H1 (cell line): Measurements from ENCODE around the gene PTF1A. TPM values are rescaled to one million over a fixed set of nuclear protein-coding genes. Genes with fewer than 3 reads are reported as not detected.

Experiments used
- CTCF ChIA-PET: fragments of 300-600 bp; sonication (Branson Sonifier 250); formaldehyde crosslinking; loops from one replicate; lab custom pipeline; 2021; ENCODE audit not compliant: partially characterized antibody; lab: Charles Lee
- POLR2A ChIA-PET: fragments of 300-600 bp; sonication (Branson Sonifier 250); formaldehyde crosslinking; loops from one replicate; lab custom pipeline; 2021; ENCODE audit warnings: inconsistent platforms; ENCODE audit not compliant: partially characterized antibody; lab: Charles Lee
- DNase-seq, 2 experiments: peaks; one replicate each; pipeline versions ENCODE4 v3.0.0 to v3.0.0-alpha.2; 2010 to 2022; ENCODE audit warnings: low spot score in 2 of 2, low read depth in 1 of 2, mixed read lengths in 1 of 2
- FAIRE-seq: peaks from 2 replicates; lab custom pipeline; 2011; peaks lifted over from hg19 to GRCh38; lab: Jason Lieb, UNC
- H2AFZ ChIP-seq: 2 replicates; pipeline ENCODE4 v1.8.1; 2012; ENCODE audit warnings: low read length, inconsistent platforms
- H2AK5ac ChIP-seq: 2 replicates; pipeline ENCODE4 v1.6.1; 2013; ENCODE audit warnings: low read depth, low read length
- H2BK120ac ChIP-seq: replicated peaks from 2 replicates; pipeline ENCODE3; 2013; ENCODE audit warnings: low read depth, low read length, inconsistent platforms
- H2BK12ac ChIP-seq: 2 replicates; pipeline ENCODE4 v1.6.1; 2013; ENCODE audit warnings: low read depth, low read length
- H2BK15ac ChIP-seq: 2 replicates; pipeline ENCODE4 v1.6.1; 2013; ENCODE audit warnings: low read length
- H2BK20ac ChIP-seq: 2 replicates; pipeline ENCODE4 v1.6.1; 2013; ENCODE audit warnings: low read length
- H2BK5ac ChIP-seq: 2 replicates; pipeline ENCODE4 v1.6.1; 2013; ENCODE audit warnings: low read depth, low read length
- H3K14ac ChIP-seq: 2 replicates; pipeline ENCODE4 v1.6.1; 2013; ENCODE audit warnings: inconsistent platforms; ENCODE audit not compliant: insufficient read length
- H3K18ac ChIP-seq: 2 replicates; pipeline ENCODE4 v1.6.1; 2013; ENCODE audit warnings: low read length; ENCODE audit errors: extremely low read depth
- H3K23ac ChIP-seq: 2 replicates; pipeline ENCODE4 v1.6.1; 2013; ENCODE audit warnings: inconsistent platforms; ENCODE audit not compliant: insufficient read length
- H3K23me2 ChIP-seq: 2 replicates; pipeline ENCODE4 v1.6.1; 2013; ENCODE audit warnings: low read depth, low read length
- H3K27ac ChIP-seq: 2 replicates; pipeline ENCODE4 v1.6.1; 2011; ENCODE audit warnings: low read depth, low read length, inconsistent platforms
- H3K27me3 ChIP-seq, 4 experiments: replicated peaks in 1 of 4; 1 replicate in 1 of 4; 2 replicates in 3 of 4; pipeline versions ENCODE4 v1.6.1 to v1.8.1; 2011 to 2013; ENCODE audit warnings: low read length in 3 of 4, mild to moderate bottlenecking in 3 of 4, inconsistent platforms in 2 of 4, mixed read lengths in 2 of 4, moderate library complexity in 1 of 4; ENCODE audit not compliant: control insufficient read depth in 3 of 4, insufficient read depth in 3 of 4; ENCODE audit errors: extremely low read depth in 1 of 4
- H3K36me3 ChIP-seq, 4 experiments: 2 replicates each; pipeline versions ENCODE4 v1.6.1 to v1.8.1; 2011 to 2013; ENCODE audit warnings: mild to moderate bottlenecking in 4 of 4, low read length in 3 of 4, moderate library complexity in 2 of 4, control low read depth in 1 of 4, inconsistent platforms in 1 of 4; ENCODE audit not compliant: insufficient read depth in 4 of 4, control insufficient read depth in 2 of 4
- H3K4ac ChIP-seq: replicated peaks from 2 replicates; pipeline ENCODE3; 2013; ENCODE audit warnings: low read length, low read depth, mixed read lengths, inconsistent platforms; ENCODE audit not compliant: insufficient read length
- H3K4me1 ChIP-seq, 4 experiments: replicated peaks in 1 of 4; 1 replicate in 1 of 4; 2 replicates in 3 of 4; pipeline versions ENCODE4 v1.6.1 to v1.8.1; 2011 to 2013; ENCODE audit warnings: low read length in 3 of 4, inconsistent platforms in 2 of 4, mixed read lengths in 1 of 4; ENCODE audit not compliant: insufficient read depth in 4 of 4, control insufficient read depth in 3 of 4
- H3K4me2 ChIP-seq, 2 experiments: 2 replicates each; pipeline versions ENCODE4 v1.6.1 to v1.8.1; 2011 to 2013; ENCODE audit warnings: low read depth in 2 of 2, low read length in 2 of 2, control low read depth in 1 of 2, inconsistent platforms in 1 of 2, mild to moderate bottlenecking in 1 of 2; ENCODE audit not compliant: insufficient read depth in 1 of 2
- H3K4me3 ChIP-seq, 4 experiments: fragments of 200-600, 300-600 bp in 1 of 4; sonication (generic), shearing (Covaris generic), sonication (Bioruptor Twin) in 1 of 4; 2 replicates each; pipeline versions ENCODE4 v1.5.1 to v1.8.1; 2011 to 2016; ENCODE audit warnings: low read length in 4 of 4, low read depth in 3 of 4, control low read depth in 2 of 4, inconsistent platforms in 2 of 4, mild to moderate bottlenecking in 2 of 4, mixed read lengths in 1 of 4, moderate library complexity in 1 of 4; ENCODE audit not compliant: insufficient read depth in 2 of 4; ENCODE audit errors: extremely low read depth in 1 of 4
- H3K56ac ChIP-seq: replicated peaks from 2 replicates; pipeline ENCODE3; 2013; ENCODE audit warnings: low read depth, mild to moderate bottlenecking, mixed read lengths, low read length, inconsistent platforms; ENCODE audit not compliant: insufficient read length
- H3K79me1 ChIP-seq: 2 replicates; pipeline ENCODE4 v1.6.1; 2013; ENCODE audit warnings: low read depth, low read length, control low read depth
- H3K79me2 ChIP-seq, 2 experiments: 2 replicates each; pipeline versions ENCODE4 v1.6.1 to v1.8.1; 2012 to 2013; ENCODE audit warnings: low read length in 2 of 2, mild to moderate bottlenecking in 2 of 2, inconsistent platforms in 1 of 2; ENCODE audit not compliant: insufficient read depth in 2 of 2, control insufficient read depth in 1 of 2
- H3K9ac ChIP-seq, 4 experiments: replicated peaks in 1 of 4; 1 replicate in 1 of 4; 2 replicates in 3 of 4; pipeline versions ENCODE4 v1.6.1 to v1.8.1; 2011 to 2013; ENCODE audit warnings: low read depth in 3 of 4, low read length in 3 of 4, control low read depth in 2 of 4, mild to moderate bottlenecking in 2 of 4, moderate library complexity in 2 of 4, inconsistent platforms in 1 of 4; ENCODE audit errors: extremely low read depth in 1 of 4
- H3K9me3 ChIP-seq, 2 experiments: 2 replicates each; pipeline versions ENCODE4 v1.6.1 to v1.8.1; 2012 to 2013; ENCODE audit warnings: mild to moderate bottlenecking in 2 of 2, moderate library complexity in 2 of 2, control low read depth in 1 of 2, inconsistent platforms in 1 of 2, low read depth in 1 of 2, low read length in 1 of 2, mixed read lengths in 1 of 2; ENCODE audit not compliant: insufficient read depth in 2 of 2
- H4K20me1 ChIP-seq, 2 experiments: replicated peaks in 1 of 2; 2 replicates each; pipeline versions ENCODE3 to v1.8.1; 2011 to 2013; ENCODE audit warnings: inconsistent platforms in 2 of 2, low read length in 2 of 2, mild to moderate bottlenecking in 1 of 2; ENCODE audit not compliant: insufficient read depth in 2 of 2, control insufficient read depth in 1 of 2
- H4K5ac ChIP-seq: 2 replicates; pipeline ENCODE4 v1.6.1; 2013; ENCODE audit warnings: low read length, low read depth, mixed read lengths, inconsistent platforms; ENCODE audit not compliant: insufficient read length
- H4K8ac ChIP-seq: 2 replicates; pipeline ENCODE4 v1.8.0; 2013; ENCODE audit warnings: mild to moderate bottlenecking, moderate library complexity, low read length, inconsistent platforms; ENCODE audit not compliant: insufficient read depth; ENCODE audit errors: extremely low read depth
- H4K91ac ChIP-seq: replicated peaks from 2 replicates; pipeline ENCODE3; 2013; ENCODE audit warnings: low read length, mixed read lengths, inconsistent platforms; ENCODE audit not compliant: insufficient read length
- KDM1A ChIP-seq: fragments of 200-600, 300-600 bp; sonication (generic); IDR thresholded peaks from 2 replicates; pipeline ENCODE4 v1.7.1; 2016; ENCODE audit warnings: mild to moderate bottlenecking, low read length, borderline replicate concordance
- RNF2 ChIP-seq: fragments of 200-900, 300-1000 bp; sonication (generic); IDR thresholded peaks from 2 replicates; pipeline ENCODE4 v1.7.1; 2016; ENCODE audit warnings: borderline replicate concordance, low read depth, mild to moderate bottlenecking, antibody characterized with exemption, low read length; ENCODE audit not compliant: poor library complexity, severe bottlenecking; ENCODE audit errors: missing control alignments
- TCF12 ChIP-seq: IDR thresholded peaks from 2 replicates; pipeline ENCODE4 v1.6.1; 2011; ENCODE audit warnings: low read depth, mild to moderate bottlenecking, low read length
- TEAD4 ChIP-seq: IDR thresholded peaks from 2 replicates; pipeline ENCODE4 v1.6.1; 2012; ENCODE audit warnings: low read depth, low read length, inconsistent platforms, mixed read lengths
- ZNF274 ChIP-seq: IDR thresholded peaks from 2 replicates; pipeline ENCODE4 v1.7.0; 2012; ENCODE audit warnings: low read length, borderline replicate concordance; ENCODE audit errors: extremely low read depth
- WGBS, 2 experiments: shearing (Covaris generic) in 1 of 2; methylation state at CpG; one replicate each; pipeline versions ENCODE4 v1.1.6 to v1.1.7; 2013 to 2015; ENCODE audit warnings: low lambda C conversion rate in 2 of 2, mixed read lengths in 2 of 2, inconsistent platforms in 1 of 2, low coverage in 1 of 2, missing lambda C conversion rate in 1 of 2; ENCODE audit not compliant: insufficient replicate concordance in 2 of 2, insufficient coverage in 1 of 2, insufficient read length in 1 of 2; ENCODE audit errors: extremely low coverage in 1 of 2, missing lambda C conversion rate in 1 of 2; 5-methylcytosine and 5-hydroxymethylcytosine counted together
- polyA plus RNA-seq, 7 experiments: library from polyadenylated mRNA; depleted of rRNA in 3 of 7; stranded (reverse) in 5 of 7; unstranded in 2 of 7; fragments of >200 nt in 5 of 7; fragments of 200-250 nt in 2 of 7; gene quantifications; 1 replicate in 5 of 7; 2 replicates in 1 of 7; 4 replicates in 1 of 7; pipeline versions ENCODE4 v1.2.1 to v1.2.3, GENCODE V29; 2011 to 2013; ENCODE audit warnings: missing spikeins in 2 of 7, mixed read lengths in 2 of 7
- total RNA-seq: library from RNA; stranded (reverse); fragmentation: NEBNext Ultra II Directional; extraction: Animal tissue kit (Norgen Biotek cat#: 25700); gene quantifications from 2 replicates; pipeline ENCODE4 v1.2.1, GENCODE V29; 2021
- TF ChIP-seq, protein P1 (sequence below), 3 experiments: IDR thresholded peaks; 1 replicate in 2 of 3; 2 replicates in 1 of 3; pipeline versions ENCODE4 v1.5.1 to v1.6.1; 2011; ENCODE audit warnings: low read length in 3 of 3, mild to moderate bottlenecking in 3 of 3, inconsistent platforms in 2 of 3, low read depth in 1 of 3, moderate library complexity in 1 of 3; ENCODE audit not compliant: insufficient read depth in 1 of 3; ENCODE audit errors: control extremely low read depth in 1 of 3

PTF1A gene
- total and polyA plus RNA-seq, 2 of the 8 experiments (the other 6 are each of a cell fraction or from before 2014, with no cell fraction given): not detected

DNA sequence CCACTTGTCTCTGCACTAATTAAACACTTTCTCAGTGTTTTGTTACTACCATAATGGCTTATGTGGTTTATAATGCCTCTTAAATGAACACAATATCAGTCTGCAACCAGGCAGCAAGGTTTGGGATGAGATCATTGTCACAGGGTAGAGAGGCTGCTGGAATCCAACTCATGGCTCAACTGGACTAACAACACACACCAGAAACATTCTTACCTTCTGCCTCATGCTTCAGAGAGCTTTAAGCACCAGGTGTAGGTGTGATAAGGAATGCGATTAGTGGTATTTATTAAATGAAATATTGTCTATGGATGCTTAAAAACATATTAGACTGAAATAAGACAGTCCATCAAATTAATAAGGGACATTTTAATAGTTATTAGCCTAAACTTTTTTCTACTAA, 25.4 kb downstream of the PTF1A start:
- no peak for FAIRE-seq
- CTCF ChIA-PET: interaction anchor here (1.1 to 1.4 kb wide), 3 partner anchors 13 to 304 kb away, joined by 3 read pairs; no protein-coding TSS in a partner anchor
- 90% methylated on average over 1 of the region's 1 CpG; no CpG with 5 or more reads in 1 of the 2 experiments for WGBS, 2 experiments

More for the DNA sequence above, 25.4 kb downstream of the PTF1A start:
- Histone ChIP-seq H4K8ac (no peak overlapping the region), H3K27ac (no peak overlapping the region), H2BK120ac (no peak overlapping the region), H2BK5ac (no peak overlapping the region), H3K23ac (no peak overlapping the region), H4K91ac (no peak overlapping the region), H2AFZ (no peak overlapping the region), H3K4me3 (no peak overlapping the region), H2AK5ac (no peak overlapping the region), H3K36me3 (no peaks in the 10 kb centered on the region), H3K14ac (no peak overlapping the region), H3K18ac (no peak overlapping the region), H4K20me1 (no peaks in the 10 kb centered on the region), H3K4me2 (no peak overlapping the region), H2BK15ac (no peak overlapping the region), H3K9ac (no peak overlapping the region), H3K79me1 (no peaks in the 10 kb centered on the region), H3K4me1 (no peaks in the 10 kb centered on the region), H3K4ac (no peak overlapping the region), H3K9me3 (no peaks in the 10 kb centered on the region), H3K27me3 (no peaks in the 10 kb centered on the region), H3K79me2 (no peaks in the 10 kb centered on the region), H2BK20ac (no peak overlapping the region), H3K23me2 (no peaks in the 10 kb centered on the region), H4K5ac (no peak overlapping the region), H2BK12ac (no peak overlapping the region), H3K56ac (no peak overlapping the region)
- POLR2A ChIA-PET: no interaction called here
- TF ChIP-seq KDM1A (no peak), RNF2 (no peak), TCF12 (no peak), ZNF274 (no peak), TEAD4 (no peak)
- TF ChIP-seq, protein P1, sequence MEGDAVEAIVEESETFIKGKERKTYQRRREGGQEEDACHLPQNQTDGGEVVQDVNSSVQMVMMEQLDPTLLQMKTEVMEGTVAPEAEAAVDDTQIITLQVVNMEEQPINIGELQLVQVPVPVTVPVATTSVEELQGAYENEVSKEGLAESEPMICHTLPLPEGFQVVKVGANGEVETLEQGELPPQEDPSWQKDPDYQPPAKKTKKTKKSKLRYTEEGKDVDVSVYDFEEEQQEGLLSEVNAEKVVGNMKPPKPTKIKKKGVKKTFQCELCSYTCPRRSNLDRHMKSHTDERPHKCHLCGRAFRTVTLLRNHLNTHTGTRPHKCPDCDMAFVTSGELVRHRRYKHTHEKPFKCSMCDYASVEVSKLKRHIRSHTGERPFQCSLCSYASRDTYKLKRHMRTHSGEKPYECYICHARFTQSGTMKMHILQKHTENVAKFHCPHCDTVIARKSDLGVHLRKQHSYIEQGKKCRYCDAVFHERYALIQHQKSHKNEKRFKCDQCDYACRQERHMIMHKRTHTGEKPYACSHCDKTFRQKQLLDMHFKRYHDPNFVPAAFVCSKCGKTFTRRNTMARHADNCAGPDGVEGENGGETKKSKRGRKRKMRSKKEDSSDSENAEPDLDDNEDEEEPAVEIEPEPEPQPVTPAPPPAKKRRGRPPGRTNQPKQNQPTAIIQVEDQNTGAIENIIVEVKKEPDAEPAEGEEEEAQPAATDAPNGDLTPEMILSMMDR (IDR thresholded peaks at IDR 0.05; ENCODE audit: control extremely low read depth in 1 of 3, insufficient read depth in 1 of 3, low read depth in 1 of 3, low read length in 3 of 3): no peak
- no peak for DNase-seq
